HEK293 (cell line): ENCODE data around the gene BICC1.

Source experiments
- CTCF ChIA-PET: fragments of 350-600 bp; formaldehyde crosslinking; extraction: SDS; loops from one replicate; lab custom pipeline; 2021; ENCODE audit warnings: antibody characterized with exemption; lab: Yijun Ruan, JAX
- POLR2A ChIA-PET: fragments of 300-600 bp; formaldehyde crosslinking; extraction: SDS; loops from one replicate; lab custom pipeline; 2020; ENCODE audit warnings: antibody characterized with exemption, inconsistent platforms; lab: Yijun Ruan, JAX
- H3K27ac ChIP-seq: fragments of 200-500 bp; sonication (Bioruptor generic); 2 replicates; pipeline ENCODE4 v1.5.1; 2014; ENCODE audit warnings: low read depth, low read length, control low read depth, inconsistent platforms; ENCODE audit errors: extremely low read depth
- H3K36me3 ChIP-seq, 2 experiments: fragments of 200-500 bp in 1 of 2; sonication (Bioruptor generic) in 1 of 2; 1 replicate in 1 of 2; 2 replicates in 1 of 2; pipeline ENCODE4 v1.5.1; 2014 to 2017; ENCODE audit warnings: inconsistent platforms in 2 of 2, low read length in 2 of 2; ENCODE audit not compliant: control insufficient read depth in 2 of 2, insufficient read depth in 1 of 2
- H3K4me1 ChIP-seq: fragments of 200-500 bp; sonication (Bioruptor generic); 2 replicates; pipeline ENCODE4 v1.5.1; 2014; ENCODE audit warnings: mild to moderate bottlenecking, low read length, inconsistent platforms; ENCODE audit not compliant: control insufficient read depth, insufficient read depth
- H3K4me3 ChIP-seq: 2 replicates; pipeline ENCODE4 v1.5.1; 2011; ENCODE audit warnings: low read depth, mild to moderate bottlenecking, control low read depth, low read length, moderate library complexity
- H3K9me3 ChIP-seq: fragments of 200-500 bp; sonication (Bioruptor generic); 2 replicates; pipeline ENCODE4 v1.5.1; 2014; ENCODE audit warnings: low read depth, low read length, inconsistent platforms; ENCODE audit not compliant: control insufficient read depth, insufficient read depth
- BCL11A ChIP-seq: fragments of 450-650 bp; formaldehyde crosslinking; IDR thresholded peaks from 2 replicates; pipeline ENCODE4 v1.5.1; 2016; ENCODE audit warnings: low read depth, missing biosample characterization, missing genetic modification characterization
- BCL11B ChIP-seq: fragments of 450-650 bp; formaldehyde crosslinking; IDR thresholded peaks from 2 replicates; pipeline ENCODE4 v1.5.1; 2016; ENCODE audit warnings: low read depth, missing biosample characterization, missing genetic modification characterization
- GFI1B ChIP-seq: fragments of 450-650 bp; formaldehyde crosslinking; IDR thresholded peaks from 2 replicates; pipeline ENCODE4 v1.5.1; 2016; ENCODE audit warnings: missing biosample characterization, missing genetic modification characterization
- HOXA7 ChIP-seq: sonication (generic); formaldehyde crosslinking; IDR thresholded peaks from 2 replicates; pipeline ENCODE4 v1.8.1; 2022; ENCODE audit warnings: missing genetic modification reagents, borderline replicate concordance
- IKZF3 ChIP-seq: fragments of 450-650 bp; IDR thresholded peaks from 2 replicates; pipeline ENCODE4 v1.5.0; 2018; ENCODE audit warnings: missing biosample characterization, mild to moderate bottlenecking, missing genetic modification characterization, moderate library complexity
- RBAK ChIP-seq: fragments of 450-650 bp; formaldehyde crosslinking; IDR thresholded peaks from 2 replicates; pipeline ENCODE4 v1.5.1; 2016; ENCODE audit warnings: missing biosample characterization, missing genetic modification characterization
- SP3 ChIP-seq: fragments of 450-650 bp; formaldehyde crosslinking; IDR thresholded peaks from 2 replicates; pipeline ENCODE4 v1.5.1; 2016; ENCODE audit warnings: missing biosample characterization, missing genetic modification characterization
- YY2 ChIP-seq: fragments of 450-650 bp; formaldehyde crosslinking; IDR thresholded peaks from 2 replicates; pipeline ENCODE4 v1.5.1; 2016; ENCODE audit warnings: missing biosample characterization, missing genetic modification characterization
- ZNF132 ChIP-seq: fragments of 450-650 bp; formaldehyde crosslinking; IDR thresholded peaks from 2 replicates; pipeline ENCODE4 v1.5.1; 2017; ENCODE audit warnings: missing biosample characterization, missing genetic modification characterization, borderline replicate concordance
- ZNF184 ChIP-seq: fragments of 450-650 bp; IDR thresholded peaks from 2 replicates; pipeline ENCODE4 v1.5.1; 2018; ENCODE audit warnings: missing biosample characterization, mild to moderate bottlenecking, missing genetic modification characterization
- ZNF239 ChIP-seq: fragments of 450-650 bp; formaldehyde crosslinking; IDR thresholded peaks from 2 replicates; pipeline ENCODE4 v1.5.1; 2016; ENCODE audit warnings: missing biosample characterization, missing genetic modification characterization
- ZNF292 ChIP-seq: fragments of 450-650 bp; formaldehyde crosslinking; IDR thresholded peaks from 2 replicates; pipeline ENCODE4 v1.5.1; 2016; ENCODE audit warnings: low read depth, missing biosample characterization, missing genetic modification characterization, borderline replicate concordance
- ZNF37A ChIP-seq: fragments of 450-650 bp; IDR thresholded peaks from 2 replicates; pipeline ENCODE4 v1.5.1; 2018; ENCODE audit warnings: missing biosample characterization, missing genetic modification characterization
- ZNF394 ChIP-seq: fragments of 450-650 bp; formaldehyde crosslinking; IDR thresholded peaks from 2 replicates; pipeline ENCODE4 v1.5.1; 2016; ENCODE audit warnings: missing biosample characterization, missing genetic modification characterization, mild to moderate bottlenecking, moderate library complexity, borderline replicate concordance
- ZNF433 ChIP-seq: fragments of 450-650 bp; formaldehyde crosslinking; IDR thresholded peaks from 2 replicates; pipeline ENCODE4 v1.5.1; 2016; ENCODE audit warnings: missing biosample characterization, missing genetic modification characterization, low read depth
- ZNF488 ChIP-seq: fragments of 450-650 bp; formaldehyde crosslinking; IDR thresholded peaks from 2 replicates; pipeline ENCODE4 v1.5.1; 2016; ENCODE audit warnings: missing biosample characterization, missing genetic modification characterization
- ZNF530 ChIP-seq: fragments of 450-650 bp; formaldehyde crosslinking; IDR thresholded peaks from 2 replicates; pipeline ENCODE4 v1.5.1; 2016; ENCODE audit warnings: low read depth, missing biosample characterization, missing genetic modification characterization
- ZNF776 ChIP-seq: fragments of 450-650 bp; formaldehyde crosslinking; IDR thresholded peaks from 2 replicates; pipeline ENCODE4 v1.5.0; 2017; ENCODE audit warnings: missing biosample characterization, missing genetic modification characterization, borderline replicate concordance
- ZNF791 ChIP-seq: fragments of 450-650 bp; formaldehyde crosslinking; IDR thresholded peaks from 2 replicates; pipeline ENCODE4 v1.5.1; 2016; ENCODE audit warnings: missing biosample characterization, missing genetic modification characterization
- ZNF792 ChIP-seq: fragments of 450-650 bp; formaldehyde crosslinking; IDR thresholded peaks from 2 replicates; pipeline ENCODE4 v1.5.1; 2016; ENCODE audit warnings: missing biosample characterization, missing genetic modification characterization
- ZSCAN16 ChIP-seq: fragments of 450-650 bp; formaldehyde crosslinking; IDR thresholded peaks from 2 replicates; pipeline ENCODE4 v1.5.1; 2016; ENCODE audit warnings: missing biosample characterization, missing genetic modification characterization
- ZSCAN5A ChIP-seq: fragments of 450-650 bp; formaldehyde crosslinking; IDR thresholded peaks from 2 replicates; pipeline ENCODE4 v1.5.1; 2016; ENCODE audit warnings: missing biosample characterization, missing genetic modification characterization
- TF ChIP-seq, protein P1 (sequence below): fragments of 450-650 bp; formaldehyde crosslinking; IDR thresholded peaks from 2 replicates; pipeline ENCODE4 v1.5.0; 2017; ENCODE audit warnings: missing biosample characterization, missing genetic modification characterization, borderline replicate concordance
- TF ChIP-seq, protein P2 (sequence below): fragments of 450-650 bp; formaldehyde crosslinking; IDR thresholded peaks from 2 replicates; pipeline ENCODE4 v1.5.1; 2016; ENCODE audit warnings: missing biosample characterization, missing genetic modification characterization

The BICC1 gene

DNA sequence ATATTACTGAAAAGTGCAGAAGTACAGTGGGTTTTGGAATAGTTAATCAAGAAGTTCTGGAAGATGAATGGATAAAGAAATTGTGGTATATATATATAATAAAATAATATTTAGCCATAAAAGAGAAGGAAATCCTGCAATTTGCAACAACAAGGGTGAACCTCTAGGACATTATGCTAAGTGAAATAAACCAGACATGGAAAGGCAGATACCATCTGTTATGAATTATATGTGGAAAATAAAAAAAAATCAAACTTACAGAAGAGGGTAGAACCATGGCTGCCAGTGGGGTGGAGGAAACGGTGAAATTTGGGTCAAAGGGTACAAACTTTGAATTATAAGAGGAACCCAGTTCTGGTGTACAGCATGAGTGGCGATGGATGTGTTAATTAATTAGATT lies 162.6 kb downstream of the BICC1 start (continued):
- TF ChIP-seq, protein P1, sequence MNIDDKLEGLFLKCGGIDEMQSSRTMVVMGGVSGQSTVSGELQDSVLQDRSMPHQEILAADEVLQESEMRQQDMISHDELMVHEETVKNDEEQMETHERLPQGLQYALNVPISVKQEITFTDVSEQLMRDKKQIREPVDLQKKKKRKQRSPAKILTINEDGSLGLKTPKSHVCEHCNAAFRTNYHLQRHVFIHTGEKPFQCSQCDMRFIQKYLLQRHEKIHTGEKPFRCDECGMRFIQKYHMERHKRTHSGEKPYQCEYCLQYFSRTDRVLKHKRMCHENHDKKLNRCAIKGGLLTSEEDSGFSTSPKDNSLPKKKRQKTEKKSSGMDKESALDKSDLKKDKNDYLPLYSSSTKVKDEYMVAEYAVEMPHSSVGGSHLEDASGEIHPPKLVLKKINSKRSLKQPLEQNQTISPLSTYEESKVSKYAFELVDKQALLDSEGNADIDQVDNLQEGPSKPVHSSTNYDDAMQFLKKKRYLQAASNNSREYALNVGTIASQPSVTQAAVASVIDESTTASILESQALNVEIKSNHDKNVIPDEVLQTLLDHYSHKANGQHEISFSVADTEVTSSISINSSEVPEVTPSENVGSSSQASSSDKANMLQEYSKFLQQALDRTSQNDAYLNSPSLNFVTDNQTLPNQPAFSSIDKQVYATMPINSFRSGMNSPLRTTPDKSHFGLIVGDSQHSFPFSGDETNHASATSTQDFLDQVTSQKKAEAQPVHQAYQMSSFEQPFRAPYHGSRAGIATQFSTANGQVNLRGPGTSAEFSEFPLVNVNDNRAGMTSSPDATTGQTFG (tag by site-specific recombination), result no peak
- TF ChIP-seq ZNF132 (tag by site-specific recombination) (no peak), SP3 (tag by site-specific recombination) (no peak), ZNF530 (tag by site-specific recombination) (no peak), ZNF239 (tag by site-specific recombination) (no peak), ZNF433 (tag by site-specific recombination) (no peak)

DNA sequence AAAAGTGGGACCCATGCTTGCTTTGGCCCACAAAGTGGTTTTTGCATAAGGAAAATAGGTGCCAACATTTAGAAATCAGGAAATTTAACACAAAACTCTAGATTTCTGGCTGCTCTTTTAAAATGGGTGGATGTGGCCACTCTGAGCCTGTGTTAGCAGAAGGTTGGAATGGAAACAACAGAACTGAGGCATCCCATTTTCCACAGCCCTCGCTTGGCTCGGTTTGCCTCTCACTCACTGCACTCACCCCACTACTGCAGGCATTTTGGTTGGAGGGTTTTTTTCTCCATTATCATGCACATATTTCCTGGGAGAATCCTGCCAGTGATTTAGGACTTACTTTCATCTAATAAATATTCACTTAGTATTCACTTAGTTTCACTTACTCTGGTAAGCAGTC lies 178.9 kb downstream of the BICC1 start:
- Histone ChIP-seq H3K4me1 (no peaks in the 10 kb centered on the region), H3K36me3 (no peaks in the 10 kb centered on the region), H3K27ac (no peak overlapping the region), H3K9me3 (no peaks in the 10 kb centered on the region), H3K4me3 (no peak overlapping the region)
- POLR2A ChIA-PET, result no interaction called here
- CTCF ChIA-PET, result no interaction called here
- TF ChIP-seq BCL11A (tag by site-specific recombination), result no peak
- no peak for TF ChIP-seq ZNF791 (tag by site-specific recombination)
- no peak for TF ChIP-seq ZNF37A (tag by site-specific recombination)
- TF ChIP-seq ZNF488 (tag by site-specific recombination), result no peak

- CTCF ChIA-PET, result no interaction called here
- H3K36me3 ChIP-seq, result no peaks in the 10 kb centered on the region
Observed at GRCh38 chr10:58693919-58694318, 181.2 kb downstream of the BICC1 start.

GRCh38 chr10:58695022-58695421 lies 182.3 kb downstream of the BICC1 start:
- Histone ChIP-seq H3K36me3 (no peaks in the 10 kb centered on the region), H3K4me3 (no peak overlapping the region), H3K27ac (no peak overlapping the region), H3K9me3 (no peaks in the 10 kb centered on the region), H3K4me1 (no peaks in the 10 kb centered on the region)
- TF ChIP-seq, protein P2, sequence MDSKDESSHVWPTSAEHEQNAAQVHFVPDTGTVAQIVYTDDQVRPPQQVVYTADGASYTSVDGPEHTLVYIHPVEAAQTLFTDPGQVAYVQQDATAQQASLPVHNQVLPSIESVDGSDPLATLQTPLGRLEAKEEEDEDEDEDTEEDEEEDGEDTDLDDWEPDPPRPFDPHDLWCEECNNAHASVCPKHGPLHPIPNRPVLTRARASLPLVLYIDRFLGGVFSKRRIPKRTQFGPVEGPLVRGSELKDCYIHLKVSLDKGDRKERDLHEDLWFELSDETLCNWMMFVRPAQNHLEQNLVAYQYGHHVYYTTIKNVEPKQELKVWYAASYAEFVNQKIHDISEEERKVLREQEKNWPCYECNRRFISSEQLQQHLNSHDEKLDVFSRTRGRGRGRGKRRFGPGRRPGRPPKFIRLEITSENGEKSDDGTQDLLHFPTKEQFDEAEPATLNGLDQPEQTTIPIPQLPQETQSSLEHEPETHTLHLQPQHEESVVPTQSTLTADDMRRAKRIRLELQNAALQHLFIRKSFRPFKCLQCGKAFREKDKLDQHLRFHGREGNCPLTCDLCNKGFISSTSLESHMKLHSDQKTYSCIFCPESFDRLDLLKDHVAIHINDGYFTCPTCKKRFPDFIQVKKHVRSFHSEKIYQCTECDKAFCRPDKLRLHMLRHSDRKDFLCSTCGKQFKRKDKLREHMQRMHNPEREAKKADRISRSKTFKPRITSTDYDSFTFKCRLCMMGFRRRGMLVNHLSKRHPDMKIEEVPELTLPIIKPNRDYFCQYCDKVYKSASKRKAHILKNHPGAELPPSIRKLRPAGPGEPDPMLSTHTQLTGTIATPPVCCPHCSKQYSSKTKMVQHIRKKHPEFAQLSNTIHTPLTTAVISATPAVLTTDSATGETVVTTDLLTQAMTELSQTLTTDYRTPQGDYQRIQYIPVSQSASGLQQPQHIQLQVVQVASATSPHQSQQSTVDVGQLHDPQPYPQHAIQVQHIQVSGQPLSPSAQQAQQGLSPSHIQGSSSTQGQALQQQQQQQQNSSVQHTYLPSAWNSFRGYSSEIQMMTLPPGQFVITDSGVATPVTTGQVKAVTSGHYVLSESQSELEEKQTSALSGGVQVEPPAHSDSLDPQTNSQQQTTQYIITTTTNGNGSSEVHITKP (tag by site-specific recombination), result no peak
- TF ChIP-seq ZNF394 (tag by site-specific recombination) (no peak), RBAK (tag by site-specific recombination) (no peak)
- ChIA-PET CTCF (no interaction called here), POLR2A (interaction anchor here (0.6 kb wide), 1 partner anchor 49 kb away, joined by 3 read pairs; no protein-coding TSS in a partner anchor)

More at GRCh38 chr10:58693919-58694318, 181.2 kb downstream of the BICC1 start:
- H3K9me3 ChIP-seq, result no peaks in the 10 kb centered on the region
- H3K4me1 ChIP-seq, result no peaks in the 10 kb centered on the region
- no peak overlapping the region for H3K27ac ChIP-seq
- POLR2A ChIA-PET, result no interaction called here
- no peak for TF ChIP-seq ZSCAN5A (tag by site-specific recombination)
- TF ChIP-seq HOXA7 (CRISPR knock-in tag), result no peak
- TF ChIP-seq BCL11B (tag by site-specific recombination), result no peak
- TF ChIP-seq ZNF792 (tag by site-specific recombination), result no peak
- no peak for TF ChIP-seq GFI1B
- TF ChIP-seq YY2 (tag by site-specific recombination), result no peak
- no peak for TF ChIP-seq ZSCAN16 (tag by site-specific recombination)
- no peak for TF ChIP-seq ZNF292 (tag by site-specific recombination)
- TF ChIP-seq IKZF3 (tag by site-specific recombination), result no peak
- TF ChIP-seq ZNF184 (tag by site-specific recombination), result no peak
- TF ChIP-seq ZNF776 (tag by site-specific recombination), result no peak
- TF ChIP-seq ZNF530 (tag by site-specific recombination), result no peak
- no peak overlapping the region for H3K4me3 ChIP-seq
